LNCAP (cell line): ENCODE results near the gene TNIP3.

Experiments
- CTCF ChIP-seq: fragments of 450-650 bp; IDR thresholded peaks from 2 replicates; pipeline ENCODE4 v1.5.1; 2017; ENCODE audit warnings: mild to moderate bottlenecking

The TNIP3 gene

GRCh38 chr4:121126449-121127006, 37.6 kb downstream of the TNIP3 start:
- no peak for TF ChIP-seq CTCF

GRCh38 chr4:121125498-121125885, 38.6 kb downstream of the TNIP3 start:
- no peak for TF ChIP-seq CTCF

- no peak for TF ChIP-seq CTCF
Measured at GRCh38 chr4:121122661-121123060, 41.5 kb downstream of the TNIP3 start.

GRCh38 chr4:121119715-121120114, 44.4 kb downstream of the TNIP3 start:
- TF ChIP-seq CTCF: no peak

- TF ChIP-seq CTCF: no peak
Measured at GRCh38 chr4:121118344-121118743, 45.8 kb downstream of the TNIP3 start.

- TF ChIP-seq CTCF: no peak
Measured at GRCh38 chr4:121114756-121115155, 49.4 kb downstream of the TNIP3 start.

- peak; percentile 49 for TF ChIP-seq CTCF
Measured at GRCh38 chr4:121112530-121112929, 51.6 kb downstream of the TNIP3 start.

- no peak for TF ChIP-seq CTCF
Measured at GRCh38 chr4:121108557-121108956, 55.6 kb downstream of the TNIP3 start.
